Karpas-422 (cell line): Measurements from ENCODE around the gene SBK1. TPM values are rescaled to one million over a fixed set of nuclear protein-coding genes. Genes with fewer than 3 reads are reported as not detected.
"Not testable (repeated sequence)": the region's sequence is repeated elsewhere in the genome, so short reads cannot be mapped to it uniquely, and the experiment has no call there.

Source experiments
- DNase-seq: peaks from one replicate; pipeline ENCODE4 v3.0.0-alpha.2; 2015
- H2AFZ ChIP-seq: fragments of 200-600 bp; sonication (generic); 2 replicates; pipeline ENCODE4 v1.6.1; 2014; ENCODE audit warnings: antibody characterized with exemption, low read length, mixed read lengths
- H3K27ac ChIP-seq: fragments of 200-600 bp; sonication (generic); 2 replicates; pipeline ENCODE4 v1.5.1; 2014; ENCODE audit warnings: mild to moderate bottlenecking, low read length, moderate library complexity
- H3K27me3 ChIP-seq: fragments of 200-600 bp; sonication (generic); 2 replicates; pipeline ENCODE4 v1.6.1; 2014; ENCODE audit warnings: low read length, mixed read lengths
- H3K36me3 ChIP-seq: fragments of 200-600 bp; sonication (generic); 2 replicates; pipeline ENCODE4 v1.6.1; 2014; ENCODE audit warnings: low read length, mixed read lengths; ENCODE audit not compliant: insufficient read depth
- H3K4me1 ChIP-seq: fragments of 200-600 bp; sonication (generic); 2 replicates; pipeline ENCODE4 v1.6.1; 2014; ENCODE audit warnings: mild to moderate bottlenecking, low read length, mixed read lengths
- H3K4me2 ChIP-seq: fragments of 200-600 bp; sonication (generic); 2 replicates; pipeline ENCODE4 v1.6.1; 2014; ENCODE audit warnings: low read length, low read depth, mild to moderate bottlenecking; ENCODE audit not compliant: poor library complexity, severe bottlenecking
- H3K4me3 ChIP-seq: fragments of 200-600 bp; sonication (generic); 2 replicates; pipeline ENCODE4 v1.5.1; 2014; ENCODE audit warnings: mild to moderate bottlenecking, antibody characterized with exemption, low read length, mixed read lengths
- H3K79me2 ChIP-seq: fragments of 200-600 bp; sonication (generic); 2 replicates; pipeline ENCODE4 v1.6.1; 2014; ENCODE audit warnings: mild to moderate bottlenecking, low read length, mixed read lengths
- H3K9ac ChIP-seq: fragments of 200-600 bp; sonication (generic); 2 replicates; pipeline ENCODE4 v1.6.0; 2014; ENCODE audit warnings: low read length
- H3K9me2 ChIP-seq: fragments of 200-600 bp; sonication (generic), shearing (Covaris generic); replicated peaks from 2 replicates; pipeline ENCODE4 v1.6.0; 2014; ENCODE audit warnings: mild to moderate bottlenecking, low read length, moderate library complexity; ENCODE audit not compliant: insufficient read depth
- H3K9me3 ChIP-seq: fragments of 300-700, 200-600 bp; sonication (generic); 2 replicates; pipeline ENCODE4 v1.6.1; 2014; ENCODE audit warnings: low read length, mixed read lengths
- H4K20me1 ChIP-seq: fragments of 200-600 bp; sonication (generic); 2 replicates; pipeline ENCODE4 v1.6.1; 2014; ENCODE audit warnings: mild to moderate bottlenecking, antibody characterized with exemption, low read length, low read depth; ENCODE audit not compliant: insufficient read depth
- small RNA-seq: library from RNA; depleted of rRNA; stranded (forward); fragments of <200 nt; gene quantifications from one replicate; pipeline ENCODE3, GENCODE V24; 2014
- total RNA-seq: library from RNA; depleted of rRNA; stranded (reverse); fragments of >200 nt; shearing (Covaris generic); gene quantifications from 2 replicates; pipeline ENCODE4 v1.2.3, GENCODE V29; 2014; ENCODE audit warnings: low replicate concordance; rRNA removed

SBK1 gene
- total RNA-seq, 1 experiment from 2014 or later, result 0.07 TPM

DNA sequence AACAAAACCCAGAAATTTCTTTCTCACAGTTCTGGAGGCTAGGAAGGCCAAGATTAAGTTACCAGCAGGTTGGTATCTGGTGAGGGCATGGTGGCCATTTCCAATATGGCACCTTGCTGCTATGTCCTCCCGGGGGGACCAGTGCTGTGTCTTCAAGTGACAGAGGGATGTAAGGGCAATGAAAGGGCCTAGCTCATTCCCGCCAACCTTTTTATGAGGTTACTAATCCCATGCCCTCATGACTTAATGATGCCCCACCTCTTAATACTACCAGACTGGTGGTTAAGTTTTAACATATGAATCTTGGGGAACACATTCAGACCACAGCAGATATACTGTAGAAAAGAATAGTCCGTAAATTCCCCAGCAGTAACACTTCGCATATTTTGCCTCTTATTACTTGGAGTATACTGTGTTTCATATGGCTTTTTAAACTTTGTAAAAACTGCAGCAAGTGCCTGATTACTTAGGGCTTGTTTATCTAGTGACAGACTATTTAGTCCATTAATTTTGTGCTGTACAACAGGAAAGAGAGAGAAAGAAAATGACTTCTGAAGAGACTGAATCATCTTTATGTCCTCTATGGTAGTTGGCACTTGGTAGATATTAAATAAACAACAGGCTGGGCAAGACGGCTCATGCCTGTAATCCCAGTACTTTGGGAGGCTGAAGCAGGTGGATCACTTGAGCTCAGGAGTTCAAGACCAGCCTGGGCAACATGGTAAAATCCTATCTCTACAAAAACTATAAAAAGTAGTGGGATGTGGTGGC is 44.8 kb downstream of the SBK1 start:
- DNase-seq, result peak; percentile 26
- H3K79me2 ChIP-seq, H3K9me3 ChIP-seq, H2AFZ ChIP-seq, H3K27ac ChIP-seq, H3K27me3 ChIP-seq, H3K36me3 ChIP-seq, H4K20me1 ChIP-seq, H3K9ac ChIP-seq, H3K9me2 ChIP-seq, H3K4me1 ChIP-seq, H3K4me3 ChIP-seq, H3K4me2 ChIP-seq: not testable (repeated sequence)

DNA sequence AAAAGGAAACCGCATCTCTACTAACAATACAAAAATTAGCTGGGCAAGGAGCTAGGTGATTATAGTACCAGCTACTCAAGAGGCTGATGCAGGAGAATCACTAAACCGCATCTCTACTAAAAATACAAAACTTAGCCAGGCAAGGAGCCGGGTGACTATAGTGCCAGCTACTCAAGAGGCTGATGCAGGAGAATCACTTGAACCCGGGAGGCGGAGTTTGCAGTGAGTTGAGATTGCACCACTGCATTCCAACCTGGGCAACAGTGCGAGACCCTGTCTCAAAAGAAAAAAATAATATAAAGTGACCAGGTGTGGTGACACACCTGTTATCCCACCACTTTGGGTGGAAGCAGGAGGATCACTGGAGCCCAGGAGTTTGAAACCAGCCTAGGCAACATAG is 45.9 kb downstream of the SBK1 start:
- not testable (repeated sequence) for H3K36me3 ChIP-seq, H3K4me2 ChIP-seq, H3K4me1 ChIP-seq, H3K27ac ChIP-seq, DNase-seq, H2AFZ ChIP-seq, H3K9me2 ChIP-seq, H3K4me3 ChIP-seq, H3K79me2 ChIP-seq, H4K20me1 ChIP-seq, H3K9me3 ChIP-seq, H3K9ac ChIP-seq, H3K27me3 ChIP-seq

DNA sequence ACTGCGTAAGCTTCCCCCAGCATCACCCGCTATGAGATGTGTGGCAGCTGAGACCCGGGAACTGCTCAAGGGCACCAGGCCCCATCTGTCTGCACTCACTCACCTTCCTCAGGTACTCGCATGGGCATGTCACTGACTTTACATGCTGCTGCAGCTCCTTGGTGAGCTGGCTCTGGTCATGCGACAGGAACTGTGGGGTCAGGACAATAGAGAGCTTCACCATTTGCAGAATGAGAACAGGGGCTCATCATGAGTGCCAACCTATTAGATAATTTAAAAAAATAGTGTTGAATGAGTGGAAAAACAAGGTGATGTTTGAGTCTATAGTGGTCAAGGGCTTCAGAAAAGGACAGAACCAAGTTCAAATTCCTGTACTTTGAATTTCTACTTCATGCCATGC is 70.3 kb downstream of the SBK1 start:
- H3K4me3 ChIP-seq, H3K4me1 ChIP-seq, H3K79me2 ChIP-seq, H3K9ac ChIP-seq, H3K36me3 ChIP-seq, H2AFZ ChIP-seq, H3K27me3 ChIP-seq, H3K4me2 ChIP-seq, H4K20me1 ChIP-seq, H3K9me2 ChIP-seq, H3K9me3 ChIP-seq: not testable (repeated sequence)
- DNase-seq, result peak; percentile 27
- peak overlapping the region; percentile 45; the same call in 1 of the 2 replicates for H3K27ac ChIP-seq

DNA sequence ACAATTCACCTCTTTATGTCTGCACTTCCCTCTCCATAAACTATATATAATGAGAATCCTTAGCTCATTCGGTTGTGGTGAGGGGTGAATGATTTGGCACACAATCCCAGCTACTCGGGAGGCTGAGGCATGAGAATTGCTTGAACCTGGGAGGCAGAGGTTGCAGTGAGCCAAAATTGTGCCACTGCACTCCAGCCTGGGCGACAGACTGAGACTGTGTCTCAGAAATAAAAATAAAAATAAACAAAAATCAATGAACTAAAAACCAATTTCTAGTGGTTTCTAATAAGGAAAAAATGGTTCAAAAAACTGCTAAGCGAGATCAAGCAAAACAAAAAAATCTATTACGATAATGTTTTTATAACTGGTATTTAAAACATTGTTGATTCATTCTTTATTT is 71.1 kb downstream of the SBK1 start, which contains the start of gene NPIPB6:
Gene NPIPB6, minus strand, starts transcription at position 101 of the 400 bp plus-strand sequence. CDS start 686 bp downstream, outside the sequence.
- not testable (repeated sequence) for DNase-seq, H3K9ac ChIP-seq, H3K79me2 ChIP-seq, H3K9me3 ChIP-seq, H3K4me2 ChIP-seq, H2AFZ ChIP-seq, H3K27me3 ChIP-seq, H4K20me1 ChIP-seq, H3K36me3 ChIP-seq, H3K9me2 ChIP-seq, H3K4me3 ChIP-seq, H3K4me1 ChIP-seq
- peak within 1 kb of the TSS; percentile 45; the same call in 1 of the 2 replicates for H3K27ac ChIP-seq

DNA sequence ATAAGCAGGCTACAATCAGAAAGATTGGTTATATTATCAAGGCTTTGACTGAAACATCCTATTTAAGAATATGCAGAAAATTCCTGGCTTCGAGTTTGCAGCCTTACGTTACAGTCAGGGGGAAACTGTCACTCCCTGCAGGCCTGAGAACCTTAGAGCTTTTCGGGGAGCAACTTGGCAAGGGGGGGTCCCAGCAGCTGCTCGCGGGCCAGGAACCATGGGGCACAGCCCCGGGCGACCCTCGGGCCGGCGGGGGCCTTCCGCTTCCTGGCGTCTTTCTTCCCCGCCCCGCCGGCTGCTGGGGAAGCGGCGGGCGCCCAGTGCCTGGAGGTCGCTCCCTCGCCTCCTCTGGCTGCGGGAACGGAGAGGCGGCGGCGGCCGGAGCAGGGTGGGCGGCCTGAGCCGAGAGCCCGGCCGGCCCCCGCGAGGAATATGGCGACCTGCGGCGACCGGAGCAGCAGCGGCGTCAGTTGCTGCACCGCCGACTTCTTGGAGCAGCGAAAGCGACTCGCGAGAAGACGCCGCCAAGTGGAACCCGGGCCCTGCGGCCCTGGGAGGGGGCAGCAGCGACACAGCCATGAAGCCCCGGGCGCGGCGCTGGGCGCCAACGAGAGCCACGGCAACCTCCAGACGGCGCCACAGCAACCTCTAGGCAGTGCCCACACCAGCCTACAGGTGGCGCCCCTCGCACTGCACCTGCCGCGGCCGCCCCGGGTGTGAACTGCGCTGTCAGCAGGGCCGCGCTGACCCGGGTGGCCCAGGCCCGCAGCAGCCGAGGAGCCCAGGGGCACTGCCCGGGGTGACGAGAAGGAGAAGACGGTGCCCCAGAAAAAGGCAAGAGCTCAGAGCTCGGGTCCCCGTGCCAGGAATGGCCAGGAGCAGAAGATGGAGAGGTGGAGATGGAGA is 72.2 kb downstream of the SBK1 start:
- H3K4me1 ChIP-seq, H3K4me2 ChIP-seq, DNase-seq, H3K36me3 ChIP-seq, H3K9me2 ChIP-seq, H3K79me2 ChIP-seq, H4K20me1 ChIP-seq, H3K27me3 ChIP-seq, H3K27ac ChIP-seq, H2AFZ ChIP-seq, H3K9me3 ChIP-seq, H3K9ac ChIP-seq, H3K4me3 ChIP-seq: not testable (repeated sequence)

DNA sequence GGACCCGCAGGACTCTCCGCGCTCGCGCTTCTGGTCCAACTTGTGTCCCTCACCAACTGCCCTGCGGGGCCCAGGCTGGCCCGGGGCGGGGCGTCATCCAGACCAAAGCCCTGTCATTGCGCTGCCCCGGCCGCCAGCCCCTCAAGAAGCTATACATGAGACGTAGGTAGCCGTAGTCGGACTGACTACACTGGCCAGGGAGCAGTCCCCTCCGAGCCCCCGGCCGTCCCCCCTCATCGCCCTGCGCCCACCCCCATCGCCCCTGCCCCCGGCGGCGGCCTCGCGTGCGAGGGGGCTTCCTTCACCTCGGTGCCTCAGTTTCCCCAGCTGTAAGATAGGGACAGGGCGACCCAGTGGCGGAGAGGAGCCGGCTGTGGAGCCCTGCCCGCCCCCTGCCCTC is 75.6 kb downstream of the SBK1 start:
- not testable (repeated sequence) for H3K4me1 ChIP-seq, H3K9me3 ChIP-seq, H3K9me2 ChIP-seq, H3K4me2 ChIP-seq, H3K79me2 ChIP-seq, H3K27ac ChIP-seq, H3K36me3 ChIP-seq, H3K9ac ChIP-seq, H3K27me3 ChIP-seq, H2AFZ ChIP-seq, H4K20me1 ChIP-seq, H3K4me3 ChIP-seq
- DNase-seq, result peak; percentile 16

Small RNAs within 50 kb of the gene (small RNA-seq; reads per million reads assigned to genes)
- not detected for gene AC138904.2

Other genes with a start within 250 kb of the SBK1 start
- gene GSG1L, start 228.8 kb upstream of the SBK1 start, total RNA-seq, result not detected in 2 replicates
- gene XPO6, start 80.6 kb upstream of the SBK1 start, total RNA-seq, result 136 and 158 TPM in 2 replicates
- 0.47 and 8.3 TPM in 2 replicates for gene NPIPB6, start 71.0 kb downstream of the SBK1 start, total RNA-seq
- gene EIF3CL, start 111.3 kb downstream of the SBK1 start, total RNA-seq, result 118 and 148 TPM in 2 replicates
- gene NPIPB7, start 179.8 kb downstream of the SBK1 start, total RNA-seq, result not detected in 2 replicates
- gene CLN3, start 199.5 kb downstream of the SBK1 start, total RNA-seq, result 14.3 and 30.7 TPM in 2 replicates
- 0.18 and 0.41 TPM in 2 replicates for gene APOBR, start 202.1 kb downstream of the SBK1 start, total RNA-seq
- not detected in 2 replicates for gene IL27, start 214.3 kb downstream of the SBK1 start, total RNA-seq
- gene NUPR1, start 246.4 kb downstream of the SBK1 start, total RNA-seq, result not detected in 2 replicates